Activated CD8-positive, alpha-beta memory T cell treated with anti-CD3 and anti-CD28 coated beads, Interleukin-2, amount 50 U/mL, for 1 hour (primary cell): ENCODE data around the gene GNA15.
A peak's percentile ranks its signal among the peaks of the same experiment; 100 is the strongest.

Experiments used
- DNase-seq: peaks from one replicate; pipeline ENCODE4 v3.0.0-alpha.2; 2020; ENCODE audit errors: extremely low read depth

The GNA15 gene

DNA sequence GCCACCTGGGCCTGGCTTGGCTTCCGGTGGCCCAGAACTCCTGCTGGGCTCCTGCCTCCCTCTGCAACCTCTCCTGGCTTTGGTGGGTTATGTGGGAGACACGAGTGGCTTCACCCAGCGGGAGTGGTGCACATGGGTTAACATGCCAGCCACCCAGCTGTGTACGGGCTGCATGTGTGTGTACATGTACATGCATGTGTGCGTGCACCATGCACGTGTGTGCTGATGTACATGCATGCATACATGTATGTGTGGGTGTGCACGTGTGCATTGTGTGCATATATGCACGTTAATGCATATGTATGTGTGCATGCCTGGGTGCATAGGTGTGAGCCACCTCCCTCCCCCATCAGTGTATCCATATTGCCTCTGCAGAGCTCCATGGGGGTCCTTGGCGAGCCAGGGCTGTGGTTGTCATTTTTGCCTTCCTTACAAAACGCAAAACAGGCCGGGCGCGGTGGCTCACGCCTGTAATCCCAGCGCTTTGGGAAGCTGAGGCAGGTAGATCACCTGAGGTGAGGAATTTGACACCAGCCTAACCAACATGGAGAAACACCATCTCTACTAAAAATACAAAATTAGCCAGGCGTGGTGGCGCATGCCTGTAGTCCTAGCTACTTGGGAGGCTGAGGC, 29.2 kb upstream of the GNA15 start:
- DNase-seq, result no peak

DNA sequence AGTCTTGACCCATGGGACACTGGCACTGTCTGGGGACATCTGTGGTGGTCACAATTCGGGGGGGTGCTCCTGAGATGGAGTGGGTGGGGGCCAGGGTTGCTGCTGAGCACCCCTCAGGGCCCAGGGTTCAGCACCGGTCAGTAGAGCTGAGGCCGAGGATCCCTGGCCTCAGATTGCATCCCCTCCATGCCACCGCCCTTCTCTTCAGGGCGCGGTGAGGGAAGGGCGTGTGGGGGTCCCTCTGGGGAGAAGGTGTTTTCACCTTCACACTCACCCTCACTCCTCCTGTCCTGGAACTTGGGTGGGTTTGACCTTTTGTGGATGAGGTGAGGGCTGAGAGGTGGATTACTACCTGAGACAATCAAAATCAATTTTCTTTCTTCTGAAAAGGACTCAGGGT, 28.2 kb upstream of the GNA15 start:
- DNase-seq, result no peak

DNA sequence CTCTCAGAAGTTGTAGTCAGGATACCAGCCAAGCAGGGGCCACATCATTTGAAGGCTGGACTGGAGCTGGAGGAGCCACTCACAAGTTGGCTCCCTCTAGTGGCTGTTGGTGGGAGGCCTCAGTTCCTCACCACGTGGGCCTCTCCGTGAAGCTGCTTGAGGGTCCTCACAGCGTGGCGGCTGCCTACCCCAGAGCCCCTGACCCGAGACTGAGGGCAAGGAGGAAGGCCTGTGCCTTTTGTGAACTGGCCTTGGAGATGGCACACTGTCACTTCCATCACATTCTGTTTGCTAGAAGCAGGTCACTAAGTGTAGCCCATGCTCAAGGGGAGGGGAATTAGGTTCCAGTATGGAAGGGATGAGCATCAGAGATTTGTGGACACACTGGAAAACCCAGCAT, 27.1 kb upstream of the GNA15 start:
- DNase-seq, result peak; percentile 29

DNA sequence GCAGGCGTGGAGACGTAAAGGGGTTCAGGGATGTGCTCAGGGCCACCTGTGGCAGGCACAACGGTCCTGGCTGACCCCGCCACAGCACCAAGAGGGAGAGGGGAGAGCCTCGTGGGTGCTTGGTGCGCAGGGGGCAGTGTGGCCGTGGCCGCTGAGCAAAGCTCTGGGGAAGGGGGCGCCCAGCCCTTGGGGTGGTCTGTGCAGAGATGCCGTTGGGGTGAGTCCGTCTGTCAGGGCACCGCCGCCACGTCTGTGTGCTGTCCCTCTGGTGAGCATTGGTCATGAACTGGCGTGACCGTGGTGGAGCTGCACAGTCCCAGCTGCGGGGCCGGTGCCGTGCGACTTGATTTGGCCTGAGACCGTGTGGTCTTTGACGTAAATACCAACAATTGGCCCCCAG, 26.3 kb upstream of the GNA15 start:
- DNase-seq, result no peak

DNA sequence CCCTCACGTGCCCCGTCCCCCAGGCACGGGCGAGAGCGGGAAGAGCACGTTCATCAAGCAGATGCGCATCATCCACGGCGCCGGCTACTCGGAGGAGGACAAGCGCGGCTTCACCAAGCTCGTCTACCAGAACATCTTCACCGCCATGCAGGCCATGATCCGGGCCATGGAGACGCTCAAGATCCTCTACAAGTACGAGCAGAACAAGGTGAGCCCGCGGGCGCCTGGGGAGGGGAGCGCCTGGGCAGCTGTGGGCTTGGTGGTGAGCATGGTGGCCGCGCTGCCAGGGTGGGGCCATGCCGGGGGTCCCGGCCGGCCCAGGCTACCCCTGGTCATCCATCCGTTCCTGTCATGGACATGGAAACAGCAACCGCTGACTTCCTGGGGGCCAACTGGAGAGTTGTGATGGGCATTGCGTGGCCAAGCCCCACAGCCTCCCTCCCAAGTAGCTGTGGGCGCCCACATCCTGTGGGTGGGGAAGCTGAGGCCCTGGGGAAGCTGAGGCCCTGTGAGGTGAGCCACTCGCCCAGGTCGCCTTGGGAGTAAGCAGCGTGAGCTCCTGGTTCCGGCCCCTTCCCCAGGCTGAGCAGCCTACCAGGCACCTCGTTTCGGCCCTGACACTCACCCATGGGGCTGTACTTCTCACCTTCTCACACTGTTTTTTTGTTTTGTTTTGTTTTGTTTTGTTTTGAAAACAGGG, 25.6 kb upstream of the GNA15 start:
- no peak for DNase-seq

DNA sequence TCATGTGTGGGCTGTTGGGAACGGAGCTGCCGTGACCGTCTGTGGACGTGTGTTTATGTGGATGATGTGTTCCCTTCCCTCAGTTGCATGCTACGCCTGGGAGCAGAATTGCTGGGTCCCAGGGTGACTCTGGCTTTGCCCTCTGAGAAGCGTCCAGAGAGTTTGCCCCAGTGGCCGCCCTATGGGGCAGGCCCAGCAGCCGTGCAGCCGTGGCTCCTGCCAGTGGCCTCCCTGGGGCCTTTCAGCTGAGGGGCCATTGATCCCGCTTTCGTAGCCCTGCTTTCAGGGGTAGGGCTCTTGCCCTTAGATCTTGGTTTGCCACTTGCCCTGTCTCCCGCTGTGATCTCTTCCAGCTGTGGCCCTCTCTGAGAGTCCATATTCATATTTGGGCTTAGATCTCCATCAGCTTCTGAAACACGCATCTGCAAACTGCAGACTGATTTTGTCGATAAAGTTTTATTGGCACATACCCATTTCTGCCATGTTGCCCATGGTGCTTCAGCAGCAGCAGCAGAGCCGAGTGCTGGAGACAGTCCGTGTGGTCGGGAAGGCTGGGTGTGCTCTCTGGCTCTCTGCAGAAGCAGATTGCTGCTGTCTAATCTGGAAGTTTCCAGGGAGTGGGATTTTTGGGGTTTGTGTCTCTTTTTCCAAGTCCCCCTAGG, 24.1 kb upstream of the GNA15 start:
- no peak for DNase-seq

DNA sequence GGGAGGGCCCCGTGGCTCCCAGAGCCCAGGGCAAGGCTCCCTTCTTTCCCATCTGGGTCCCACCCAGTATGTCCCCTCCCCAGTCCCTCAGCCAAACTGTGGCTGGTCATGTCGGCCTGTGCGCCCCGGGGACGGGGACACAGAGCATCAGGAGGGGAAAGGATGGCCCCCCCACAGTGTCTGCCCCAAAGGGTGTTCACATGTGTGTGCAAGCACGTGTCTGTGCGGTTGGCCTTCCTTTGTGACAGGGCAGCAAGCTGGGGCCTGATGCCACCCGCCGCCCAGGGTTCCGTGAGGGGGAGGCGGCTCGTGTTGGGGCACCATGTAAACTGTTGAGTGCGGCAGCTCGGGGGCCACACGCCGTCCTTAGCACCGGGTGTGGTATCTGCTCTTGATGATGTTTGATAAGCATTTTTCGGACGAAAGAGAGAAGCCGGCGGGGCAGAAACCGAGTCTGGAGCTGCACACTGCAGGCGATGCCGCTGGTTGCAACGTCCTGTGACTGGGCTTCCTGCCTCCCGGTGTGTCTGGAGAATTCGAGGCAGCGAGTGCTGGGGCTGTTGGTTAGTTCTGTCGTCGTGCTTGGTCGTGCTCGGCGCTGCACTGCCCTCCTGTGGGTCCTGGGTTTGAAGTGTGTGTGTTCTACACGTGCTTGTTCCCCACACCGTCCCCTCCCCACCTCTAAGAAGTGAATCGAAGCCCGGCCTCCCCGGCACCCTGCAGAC, 23.3 kb upstream of the GNA15 start:
- DNase-seq, result no peak

DNA sequence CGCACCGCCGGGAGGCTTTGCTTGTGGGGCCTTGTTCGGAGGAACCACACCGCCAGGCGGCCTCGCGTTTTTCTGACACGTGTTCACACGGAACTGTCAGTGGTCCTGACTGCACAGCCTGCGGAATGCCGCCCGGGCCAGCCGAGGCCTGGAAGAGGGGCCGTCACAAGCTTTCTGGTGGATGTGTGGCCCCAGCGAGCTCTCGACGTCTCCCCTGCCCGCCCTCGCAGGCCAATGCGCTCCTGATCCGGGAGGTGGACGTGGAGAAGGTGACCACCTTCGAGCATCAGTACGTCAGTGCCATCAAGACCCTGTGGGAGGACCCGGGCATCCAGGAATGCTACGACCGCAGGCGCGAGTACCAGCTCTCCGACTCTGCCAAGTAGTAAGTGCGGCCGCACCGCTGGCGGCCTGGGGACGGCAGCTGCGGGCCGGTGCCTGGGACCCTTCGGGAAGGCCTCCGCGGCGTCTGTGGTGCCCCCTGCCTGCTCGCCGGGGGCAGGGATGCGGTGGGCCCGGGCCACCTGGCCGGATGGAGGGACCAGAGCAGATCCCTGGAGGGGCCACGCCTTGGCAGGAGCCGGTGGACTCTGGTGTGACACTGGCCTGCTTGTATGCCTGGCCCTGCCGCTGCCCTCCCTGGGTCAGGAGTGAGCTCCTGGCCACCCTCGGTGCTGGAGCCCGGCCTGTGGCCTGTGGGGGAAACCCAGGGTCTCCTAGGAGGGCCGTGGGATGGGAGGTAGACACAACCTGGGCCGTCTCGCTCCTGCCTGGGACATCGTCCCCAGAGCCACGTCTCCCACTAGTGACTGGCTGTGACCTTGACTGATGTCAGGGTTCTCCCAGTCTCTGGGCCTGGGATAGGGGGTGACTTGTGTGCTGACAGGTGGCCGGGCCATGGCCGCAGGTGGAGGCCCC, 22.5 kb upstream of the GNA15 start:
- DNase-seq, result no peak

DNA sequence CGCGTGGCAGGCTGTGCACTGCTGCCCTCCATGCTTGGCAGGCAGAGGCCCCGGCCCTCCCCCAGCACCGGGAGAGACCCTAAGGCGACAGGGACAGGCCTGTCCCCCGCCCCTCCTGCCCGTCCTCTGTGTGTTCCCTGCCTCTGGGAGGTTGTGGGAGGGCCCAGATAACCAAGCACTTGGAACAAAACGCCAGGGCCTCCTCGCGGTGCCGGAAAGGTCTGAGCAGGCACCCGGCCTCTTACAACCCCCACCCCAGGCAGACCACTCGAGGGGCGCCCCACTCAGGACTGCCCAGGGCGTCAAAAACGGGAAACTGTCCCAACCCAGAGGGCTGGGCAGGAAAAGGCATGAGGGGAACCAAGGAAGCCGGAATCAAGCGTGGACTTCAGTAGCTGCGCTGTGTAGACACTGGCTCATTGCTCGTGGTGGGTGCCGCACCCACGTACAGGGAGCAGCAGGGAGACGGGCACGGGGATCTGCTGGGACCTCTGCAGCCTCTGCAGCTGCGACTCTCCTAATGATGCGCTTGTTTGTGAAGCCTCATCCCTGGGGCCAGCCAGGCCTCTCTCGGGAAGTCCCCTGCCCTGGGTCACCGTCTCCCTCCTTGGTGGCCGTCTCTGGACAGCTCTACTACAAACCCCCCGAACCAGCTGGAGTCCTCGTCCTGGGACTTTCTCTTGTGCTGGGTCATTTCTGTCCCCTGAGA, 21.7 kb upstream of the GNA15 start:
- no peak for DNase-seq

DNA sequence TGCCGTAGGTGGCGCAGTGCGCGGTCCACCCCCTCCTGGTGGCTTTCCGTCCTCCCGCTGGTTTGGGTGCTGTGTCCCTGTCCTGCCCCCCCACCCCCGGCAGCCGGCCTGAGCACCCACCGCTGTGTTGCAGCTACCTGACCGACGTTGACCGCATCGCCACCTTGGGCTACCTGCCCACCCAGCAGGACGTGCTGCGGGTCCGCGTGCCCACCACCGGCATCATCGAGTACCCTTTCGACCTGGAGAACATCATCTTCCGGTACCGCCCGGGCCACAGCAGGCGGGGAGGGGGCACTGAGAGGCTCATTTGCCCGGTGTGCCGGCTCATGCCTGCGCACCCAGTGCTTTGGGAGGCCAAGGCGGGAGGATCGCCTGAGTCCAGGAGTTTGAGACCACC, 21.0 kb upstream of the GNA15 start:
- DNase-seq, result no peak

DNA sequence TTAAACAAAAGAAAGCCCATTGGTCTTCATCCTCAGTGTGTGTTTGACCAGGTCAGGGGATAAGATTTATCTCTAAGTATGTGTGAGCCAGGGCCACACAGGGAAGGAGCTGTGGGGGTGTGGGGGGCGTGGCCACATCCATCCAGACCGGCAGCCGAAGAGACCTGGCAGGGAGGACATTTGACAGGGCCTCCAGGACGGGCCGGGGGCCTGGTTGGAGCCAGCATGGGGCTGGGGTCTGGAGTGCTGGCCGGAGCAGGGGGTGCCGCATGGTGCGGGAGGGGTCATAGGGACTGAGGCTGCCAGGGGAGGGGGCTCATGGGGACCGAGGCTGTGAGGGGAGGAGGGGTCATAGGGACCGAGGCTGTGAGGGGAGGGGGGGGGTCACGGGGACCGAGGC, 20.4 kb upstream of the GNA15 start:
- no peak for DNase-seq

DNA sequence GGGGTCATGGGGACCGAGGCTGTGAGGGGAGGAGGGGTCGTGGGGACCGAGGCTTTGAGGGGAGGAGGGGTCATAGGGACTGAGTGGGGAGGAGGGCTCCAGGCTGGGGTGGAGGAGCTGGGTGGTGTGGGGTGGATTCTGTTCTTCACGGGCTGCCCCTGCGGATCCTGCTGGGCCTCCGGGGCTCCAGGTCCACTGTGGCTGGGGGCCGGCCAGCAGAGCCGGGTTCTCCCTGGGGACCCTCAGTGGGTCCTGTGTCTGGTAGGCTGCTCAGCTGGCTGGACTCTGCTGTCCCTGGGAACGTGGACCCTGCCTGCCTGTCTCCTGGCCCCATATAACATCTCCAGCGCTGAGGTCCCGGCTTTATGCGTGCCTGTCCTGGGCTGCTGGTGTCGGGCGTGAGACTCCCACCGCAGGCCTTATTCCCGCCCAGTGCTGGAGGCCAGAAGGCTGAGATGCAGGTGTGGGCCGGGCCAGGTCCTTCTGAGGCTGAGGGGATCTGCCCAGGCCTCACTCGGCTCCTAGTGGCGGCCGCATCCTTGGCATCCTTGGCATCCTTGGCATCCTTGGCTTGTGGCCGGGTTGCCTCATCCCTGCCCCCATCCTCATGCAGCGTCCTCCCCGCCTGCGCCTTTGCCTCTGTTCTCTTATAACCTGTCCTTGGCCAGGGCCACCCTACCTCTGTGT, 19.8 kb upstream of the GNA15 start:
- DNase-seq, result no peak

DNA sequence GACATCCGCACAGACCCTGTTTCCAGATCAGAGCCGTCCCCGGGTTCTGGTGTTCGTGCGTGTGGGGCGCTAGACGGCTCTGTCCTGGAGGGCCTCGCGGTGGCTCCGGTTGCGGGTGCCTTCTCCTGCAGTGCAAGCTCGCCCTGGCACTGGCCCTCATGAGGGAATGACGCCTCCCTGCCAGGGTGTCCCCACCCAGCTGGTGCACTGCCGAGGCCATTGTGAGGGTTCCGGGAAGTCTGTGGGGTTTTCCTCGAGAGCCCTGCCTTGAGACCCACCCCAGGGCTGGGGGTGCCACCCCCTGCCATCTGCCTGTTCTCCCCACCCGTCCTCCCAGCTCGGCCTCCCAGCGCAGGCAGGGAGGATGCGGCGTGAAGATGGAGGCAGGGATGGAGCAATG, 19.2 kb upstream of the GNA15 start:
- DNase-seq, result no peak

DNA sequence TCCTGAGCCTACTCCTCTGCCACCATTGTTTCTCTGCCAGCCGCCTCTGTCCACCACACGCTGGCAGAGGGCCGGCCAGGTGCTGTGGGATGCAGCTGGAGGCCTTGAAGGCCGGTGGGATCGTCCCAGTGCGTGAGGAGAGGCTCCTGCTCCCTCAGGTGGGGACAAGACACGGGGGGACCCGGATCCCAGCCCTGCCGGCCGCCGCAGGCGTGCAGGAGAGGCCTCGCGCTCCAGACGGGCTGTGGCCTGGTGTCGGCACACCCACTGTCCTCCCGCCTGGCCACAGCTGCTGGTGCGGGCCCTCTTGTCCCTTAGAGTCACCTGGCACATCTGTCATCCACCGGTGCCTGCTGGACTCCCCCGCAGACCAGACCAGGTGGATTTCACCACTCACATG, 18.1 kb upstream of the GNA15 start:
- DNase-seq, result no peak

DNA sequence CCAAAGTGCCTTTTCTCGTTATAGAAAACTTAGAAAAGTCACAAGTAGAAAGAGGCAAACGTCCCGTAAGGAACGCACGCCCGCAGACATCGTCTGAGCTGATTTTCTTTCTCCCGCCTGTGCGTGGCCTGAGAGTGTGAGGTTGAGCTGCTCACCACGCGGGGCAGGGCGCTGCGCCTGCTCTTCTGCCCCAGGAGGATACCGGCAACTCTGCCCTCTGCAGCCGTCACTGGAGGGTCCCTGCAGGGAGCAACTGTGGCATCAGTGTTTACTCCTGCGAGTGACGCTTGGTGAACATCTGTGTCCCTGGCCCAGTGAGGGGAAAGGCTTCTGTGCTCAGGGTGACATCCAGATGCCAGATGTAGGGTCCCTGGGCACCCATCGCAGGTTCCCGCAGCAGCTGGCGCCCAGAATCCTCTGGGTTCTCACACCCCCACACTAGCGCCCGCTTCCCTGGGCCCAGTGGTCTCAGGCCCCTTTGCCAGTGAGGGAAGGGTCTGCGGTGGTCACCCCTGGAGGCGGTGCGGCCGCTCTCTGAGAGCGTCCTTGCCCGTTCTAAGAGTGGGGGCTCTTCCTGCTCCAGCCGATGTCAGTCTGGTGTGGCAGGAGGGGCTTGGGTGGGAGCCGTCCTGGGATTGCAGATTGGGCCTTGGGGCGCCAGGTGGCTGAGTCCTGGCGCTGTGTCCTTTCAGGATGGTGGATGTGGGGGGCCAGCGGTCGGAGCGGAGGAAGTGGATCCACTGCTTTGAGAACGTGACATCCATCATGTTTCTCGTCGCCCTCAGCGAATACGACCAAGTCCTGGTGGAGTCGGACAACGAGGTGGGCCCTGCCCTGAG, 17.4 kb upstream of the GNA15 start:
- no peak for DNase-seq

DNA sequence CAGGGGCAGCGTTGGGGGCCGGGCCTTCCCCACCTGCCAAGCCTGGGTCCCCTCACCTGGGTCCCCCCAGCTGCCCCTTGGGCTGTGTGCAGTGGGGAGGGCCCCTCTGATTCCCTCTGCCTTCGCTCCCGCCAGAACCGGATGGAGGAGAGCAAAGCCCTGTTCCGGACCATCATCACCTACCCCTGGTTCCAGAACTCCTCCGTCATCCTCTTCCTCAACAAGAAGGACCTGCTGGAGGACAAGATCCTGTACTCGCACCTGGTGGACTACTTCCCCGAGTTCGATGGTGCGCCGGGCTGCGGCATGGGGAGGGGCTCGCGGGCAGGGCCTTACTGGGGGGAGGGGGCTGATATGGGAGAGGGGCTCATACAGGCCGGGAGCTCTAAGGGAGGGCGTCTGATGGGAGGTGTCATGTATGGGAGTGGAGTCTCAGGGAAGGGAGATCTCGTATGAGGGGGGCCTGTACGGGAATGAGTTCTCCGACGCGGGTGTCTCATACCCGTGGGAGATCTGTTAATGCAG, 16.7 kb upstream of the GNA15 start:
- DNase-seq, result no peak

DNA sequence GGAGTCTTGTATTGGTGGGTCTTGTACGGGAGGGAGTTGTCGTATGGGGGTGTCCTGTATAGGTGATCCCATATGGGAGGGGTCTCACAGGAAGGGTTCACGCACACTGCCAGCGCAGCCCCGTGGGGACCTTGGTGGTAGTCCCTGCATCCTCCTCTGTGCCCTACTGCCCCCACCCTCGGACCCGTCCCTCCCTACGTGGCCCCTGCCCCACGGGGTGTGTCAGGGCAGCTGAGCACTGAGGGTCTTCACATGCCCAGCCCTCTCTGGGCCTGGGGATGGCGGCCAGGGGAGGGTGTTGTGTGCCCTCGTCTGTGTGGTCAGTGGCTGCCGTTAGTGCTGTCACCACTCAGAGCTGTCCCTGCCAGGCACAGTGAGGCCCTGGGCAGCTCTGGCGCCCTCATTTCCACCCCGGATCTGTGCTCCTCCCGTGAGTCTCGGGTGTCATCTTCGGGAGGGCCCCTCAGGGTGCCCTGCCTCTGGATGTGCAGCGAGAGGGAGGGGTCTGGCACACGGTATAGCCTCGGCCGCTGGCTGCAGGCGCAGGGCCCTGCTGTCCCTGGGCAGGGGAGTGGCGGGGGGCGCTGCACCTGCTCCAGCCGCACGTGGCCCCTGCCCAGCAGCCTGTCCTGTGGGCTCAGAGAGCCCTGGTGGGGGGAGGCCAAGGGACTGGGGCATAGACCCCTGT, 16.0 kb upstream of the GNA15 start:
- no peak for DNase-seq

DNA sequence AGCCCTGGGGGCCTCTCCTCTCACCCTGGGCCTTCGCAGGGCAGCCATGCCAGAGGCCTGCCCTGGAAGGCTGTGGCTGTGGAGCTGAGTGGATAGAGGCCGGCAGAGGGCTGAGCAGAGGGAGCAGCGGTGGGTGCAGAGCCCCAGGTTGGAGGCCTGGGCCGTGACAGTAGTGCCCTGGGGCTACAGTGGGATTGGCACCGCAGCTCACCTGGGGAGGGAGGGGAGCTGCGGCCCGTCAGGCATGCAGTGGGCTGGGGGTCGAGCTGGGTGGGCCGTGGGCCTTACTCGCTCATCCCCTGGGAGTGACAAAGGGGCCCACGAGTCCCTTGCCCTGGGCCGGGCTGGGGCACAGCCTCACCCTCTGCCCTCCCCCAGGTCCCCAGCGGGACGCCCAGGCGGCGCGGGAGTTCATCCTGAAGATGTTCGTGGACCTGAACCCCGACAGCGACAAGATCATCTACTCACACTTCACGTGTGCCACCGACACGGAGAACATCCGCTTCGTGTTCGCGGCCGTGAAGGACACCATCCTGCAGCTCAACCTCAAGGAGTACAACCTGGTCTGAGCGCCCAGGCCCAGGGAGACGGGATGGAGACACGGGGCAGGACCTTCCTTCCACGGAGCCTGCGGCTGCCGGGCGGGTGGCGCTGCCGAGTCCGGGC, 15.1 kb upstream of the GNA15 start:
- no peak for DNase-seq
